ENCODE measurements around the gene PLEKHG4B.

- no peak for TF ChIP-seq POLR2A (IDR thresholded peaks at IDR 0.05; ENCODE audit: low read length)
- TF ChIP-seq GATA1 (IDR thresholded peaks at IDR 0.05; ENCODE audit: low read depth, low read length) = no peak
Measured at GRCh38 chr5:106587-106986, 14.6 kb downstream of the PLEKHG4B start.
